ENCODE results near the gene KCNJ10.

- TF ChIP-seq CTCF (IDR thresholded peaks at IDR 0.05; ENCODE audit: low read length) (no peak), EZH2 (optimal IDR thresholded peaks at IDR 0.05; ENCODE audit: low read depth, low read length) (no peak), EZH2phosphoT487 (IDR thresholded peaks at IDR 0.05; ENCODE audit: low read length) (no peak)
Observed at GRCh38 chr1:159952932-159953331, 117.0 kb downstream of the KCNJ10 start.

Data from MM.1S (cell line).